Loucy (cell line): Measurements from ENCODE around the gene FBN1.

Experiments used
- EZH2phosphoT487 ChIP-seq: fragments of 200-600 bp; IDR thresholded peaks from 2 replicates; pipeline ENCODE4 v1.6.1; 2018; ENCODE audit warnings: antibody characterized with exemption, mild to moderate bottlenecking, moderate library complexity, borderline replicate concordance
- TF ChIP-seq, protein P1 (sequence below): fragments of 200-600 bp; sonication (generic); conservative IDR thresholded peaks from 2 replicates; pipeline ENCODE4 v1.5.1; 2014; ENCODE audit warnings: mild to moderate bottlenecking, antibody characterized with exemption, low read length

DNA sequence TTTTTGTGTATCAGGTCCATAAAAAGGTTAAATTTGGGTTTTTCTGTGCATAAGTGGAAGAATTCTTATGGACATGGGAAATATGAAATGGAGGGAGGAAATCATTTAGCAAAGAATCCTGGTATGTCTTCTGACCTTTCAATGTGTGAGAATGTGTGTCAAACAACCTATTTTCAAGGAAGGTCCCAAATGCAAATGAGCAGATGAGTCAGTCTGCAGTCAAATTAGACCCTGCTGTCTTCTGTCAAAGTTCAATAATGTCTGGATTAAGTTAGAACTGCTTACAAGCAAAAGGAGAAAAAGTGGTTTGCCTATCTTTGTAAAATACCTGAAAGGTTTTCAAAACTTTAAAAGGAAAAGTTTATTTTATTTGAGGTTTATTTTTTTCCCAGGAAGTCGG lies 15.3 kb downstream of the FBN1 start:
- TF ChIP-seq, protein P1, sequence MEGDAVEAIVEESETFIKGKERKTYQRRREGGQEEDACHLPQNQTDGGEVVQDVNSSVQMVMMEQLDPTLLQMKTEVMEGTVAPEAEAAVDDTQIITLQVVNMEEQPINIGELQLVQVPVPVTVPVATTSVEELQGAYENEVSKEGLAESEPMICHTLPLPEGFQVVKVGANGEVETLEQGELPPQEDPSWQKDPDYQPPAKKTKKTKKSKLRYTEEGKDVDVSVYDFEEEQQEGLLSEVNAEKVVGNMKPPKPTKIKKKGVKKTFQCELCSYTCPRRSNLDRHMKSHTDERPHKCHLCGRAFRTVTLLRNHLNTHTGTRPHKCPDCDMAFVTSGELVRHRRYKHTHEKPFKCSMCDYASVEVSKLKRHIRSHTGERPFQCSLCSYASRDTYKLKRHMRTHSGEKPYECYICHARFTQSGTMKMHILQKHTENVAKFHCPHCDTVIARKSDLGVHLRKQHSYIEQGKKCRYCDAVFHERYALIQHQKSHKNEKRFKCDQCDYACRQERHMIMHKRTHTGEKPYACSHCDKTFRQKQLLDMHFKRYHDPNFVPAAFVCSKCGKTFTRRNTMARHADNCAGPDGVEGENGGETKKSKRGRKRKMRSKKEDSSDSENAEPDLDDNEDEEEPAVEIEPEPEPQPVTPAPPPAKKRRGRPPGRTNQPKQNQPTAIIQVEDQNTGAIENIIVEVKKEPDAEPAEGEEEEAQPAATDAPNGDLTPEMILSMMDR = no peak
- no peak for TF ChIP-seq EZH2phosphoT487
